GM12878 (cell line): ENCODE results near the gene AIFM3. TPM values are rescaled to one million over a fixed set of nuclear protein-coding genes. Genes with fewer than 3 reads are reported as not detected.

Experiments used
- ATAC-seq: fragments of 200-7000 bp; cut with Tn5 transposase; 3 replicates; pipeline ENCODE4 v1.9.1; 2020; ENCODE audit warnings: mild to moderate bottlenecking, moderate library complexity
- BruUV-seq: library from RNA; stranded (reverse); fragments of 400-500 nt; replicated peaks from 2 replicates; lab custom pipeline; 2021; lab: Mats Ljungman, UMichigan
- CTCF ChIA-PET: fragments of 300-600 bp; sonication (Branson Sonifier 250); formaldehyde crosslinking; extraction: SDS; loops from one replicate; lab custom pipeline; 2021; ENCODE audit warnings: inconsistent platforms; lab: Yijun Ruan, JAX
- POLR2A ChIA-PET: fragments of 350-600 bp; formaldehyde crosslinking; extraction: SDS; loops from one replicate; lab custom pipeline; 2021; ENCODE audit warnings: inconsistent platforms; lab: Charles Lee
- RAD21 ChIA-PET: fragments of 300-600 bp; sonication (Branson Sonifier 250); formaldehyde crosslinking; loops from one replicate; lab custom pipeline; 2023; ENCODE audit warnings: antibody characterized with exemption; ENCODE audit not compliant: unreplicated experiment; lab: Charles Lee
- SMC1A ChIA-PET: fragments of 300-600 bp; sonication (Branson Sonifier 250); formaldehyde crosslinking; loops from one replicate; lab custom pipeline; 2023; ENCODE audit not compliant: unreplicated experiment, uncharacterized antibody; lab: Charles Lee
- DNase-seq: peaks from one replicate; pipeline ENCODE4 v3.0.0-alpha.2; 2011; ENCODE audit warnings: low read depth, low spot score
- FAIRE-seq: peaks from 3 replicates; lab custom pipeline; 2011; peaks lifted over from hg19 to GRCh38; lab: Jason Lieb, UNC
- H2AFZ ChIP-seq: 2 replicates; pipeline ENCODE4 v1.6.0; 2011; ENCODE audit warnings: low read depth, low read length, control low read depth; ENCODE audit not compliant: control insufficient read depth
- H3K27ac ChIP-seq: 2 replicates; pipeline ENCODE4 v1.5.1; 2011; ENCODE audit warnings: control low read depth; ENCODE audit not compliant: control insufficient read depth, insufficient read depth
- H3K27me3 ChIP-seq, 2 experiments: replicated peaks in 1 of 2; 2 replicates each; pipeline versions ENCODE4 v1.6.0 to v1.6.1; 2011; ENCODE audit warnings: low read length in 1 of 2; ENCODE audit not compliant: control insufficient read depth in 2 of 2, insufficient read depth in 2 of 2
- H3K36me3 ChIP-seq, 2 experiments: 2 replicates each; pipeline ENCODE4 v1.5.1; 2011; ENCODE audit warnings: low read length in 1 of 2; ENCODE audit not compliant: control insufficient read depth in 2 of 2, insufficient read depth in 2 of 2
- H3K4me1 ChIP-seq: 2 replicates; pipeline ENCODE4 v1.6.1; 2011; ENCODE audit warnings: mild to moderate bottlenecking, low read length, moderate library complexity, mixed read lengths; ENCODE audit not compliant: control insufficient read depth, insufficient read depth
- H3K4me2 ChIP-seq: 2 replicates; pipeline ENCODE4 v1.6.0; 2011; ENCODE audit warnings: control low read depth; ENCODE audit not compliant: control insufficient read depth, insufficient read depth
- H3K4me3 ChIP-seq: fragments of 200-600 bp; sonication (generic); 2 replicates; pipeline ENCODE4 v1.5.1; 2016
- H3K79me2 ChIP-seq: 2 replicates; pipeline ENCODE4 v1.6.0; 2011; ENCODE audit warnings: low read length; ENCODE audit not compliant: control insufficient read depth, insufficient read depth
- H3K9ac ChIP-seq: 2 replicates; pipeline ENCODE4 v1.8.0; 2011; ENCODE audit warnings: low read length, control low read depth, mixed read lengths; ENCODE audit not compliant: control insufficient read depth, insufficient read depth
- H3K9me3 ChIP-seq: replicated peaks from 3 replicates; pipeline ENCODE4 v1.5.1; 2011; ENCODE audit warnings: mild to moderate bottlenecking, low read length; ENCODE audit not compliant: control insufficient read depth, insufficient read depth
- H4K20me1 ChIP-seq: 2 replicates; pipeline ENCODE4 v1.6.0; 2011; ENCODE audit not compliant: control insufficient read depth, insufficient read depth
- BACH1 ChIP-seq: fragments of 450-650 bp; IDR thresholded peaks from 2 replicates; pipeline ENCODE4 v1.6.1; 2017; ENCODE audit warnings: mild to moderate bottlenecking, borderline replicate concordance
- BCLAF1 ChIP-seq: fragments of 450-650 bp; IDR thresholded peaks from 2 replicates; pipeline ENCODE4 v1.6.1; 2017; ENCODE audit warnings: antibody characterized with exemption, mild to moderate bottlenecking, moderate library complexity
- CBX3 ChIP-seq: fragments of 200-600 bp; sonication (generic); IDR thresholded peaks from 2 replicates; pipeline ENCODE4 v1.6.1; 2016; ENCODE audit warnings: low read depth, borderline replicate concordance
- HDAC6 ChIP-seq: fragments of 200-600 bp; sonication (generic); IDR thresholded peaks from one replicate; pipeline ENCODE4 v1.8.0; 2017; ENCODE audit warnings: antibody characterized with exemption; ENCODE audit not compliant: unreplicated experiment
- HDGF ChIP-seq: fragments of 450-650 bp; IDR thresholded peaks from 2 replicates; pipeline ENCODE4 v1.6.1; 2016; ENCODE audit warnings: antibody characterized with exemption
- KDM1A ChIP-seq: fragments of 200-600 bp; sonication (generic); IDR thresholded peaks from 2 replicates; pipeline ENCODE4 v1.6.1; 2016; ENCODE audit warnings: borderline replicate concordance
- MTA3 ChIP-seq: IDR thresholded peaks from 2 replicates; pipeline ENCODE4 v1.6.1; 2012; ENCODE audit warnings: low read length, inconsistent platforms, borderline replicate concordance
- NFIC ChIP-seq: IDR thresholded peaks from 2 replicates; pipeline ENCODE4 v1.6.1; 2012; ENCODE audit warnings: low read depth, mild to moderate bottlenecking, inconsistent platforms, low read length, moderate library complexity
- NFYA ChIP-seq: IDR thresholded peaks from 2 replicates; pipeline ENCODE4 v1.6.1; 2011; ENCODE audit warnings: low read depth, mild to moderate bottlenecking, low read length, improper control_type of control experiment, borderline replicate concordance
- NR2C1 ChIP-seq: fragments of 450-650 bp; IDR thresholded peaks from 2 replicates; pipeline ENCODE4 v1.6.1; 2017; ENCODE audit warnings: antibody characterized with exemption, mild to moderate bottlenecking, moderate library complexity
- POLR2A ChIP-seq: IDR thresholded peaks from 2 replicates; pipeline ENCODE4 v1.6.1; 2011; ENCODE audit warnings: low read depth, mild to moderate bottlenecking, low read length
- POU2F2 ChIP-seq: IDR thresholded peaks from 3 replicates; pipeline ENCODE4 v1.6.1; 2011; ENCODE audit warnings: low read depth, mild to moderate bottlenecking, low read length, borderline replicate concordance
- RB1 ChIP-seq: fragments of 450-650 bp; formaldehyde crosslinking; IDR thresholded peaks from 2 replicates; pipeline ENCODE4 v1.6.1; 2017; ENCODE audit warnings: mild to moderate bottlenecking, borderline replicate concordance
- SRF ChIP-seq, 2 experiments: IDR thresholded peaks; 2 replicates each; pipeline ENCODE4 v1.6.1; 2011; ENCODE audit warnings: low read depth in 2 of 2, low read length in 2 of 2, mild to moderate bottlenecking in 1 of 2, moderate library complexity in 1 of 2
- STAT3 ChIP-seq: IDR thresholded peaks from 2 replicates; pipeline ENCODE4 v1.6.1; 2011; ENCODE audit warnings: low read depth, low read length, improper control_type of control experiment
- SUZ12 ChIP-seq: fragments of 200-600 bp; sonication (generic); IDR thresholded peaks from one replicate; pipeline ENCODE4 v1.6.1; 2018; ENCODE audit warnings: antibody characterized with exemption, mild to moderate bottlenecking; ENCODE audit not compliant: unreplicated experiment
- WGBS: methylation state at CpG from one replicate; pipeline ENCODE4 v1.1.6; 2016; ENCODE audit warnings: low lambda C conversion rate; ENCODE audit not compliant: insufficient replicate concordance, insufficient coverage; ENCODE audit errors: missing lambda C conversion rate; 5-methylcytosine and 5-hydroxymethylcytosine counted together
- in situ Hi-C: fragments of 300-500 bp; cut with MboI; formaldehyde crosslinking; loops from 9 replicates; pipeline ENCODE4 v1.14.3; 2018; ENCODE audit warnings: mixed read lengths
- intact Hi-C: fragments of 100-400 bp; cut with micrococcal nuclease; formaldehyde crosslinking; loops from one replicate; pipeline ENCODE4 v1.14.2; 2022; ENCODE audit not compliant: unreplicated experiment
- polyA plus RNA-seq, 11 experiments: library from polyadenylated mRNA; depleted of rRNA in 4 of 11; unstranded in 6 of 11; stranded (reverse) in 5 of 11; fragments of >200 nt; fragmentation: Nextera tagmentation in 4 of 11; fragmentation: Illumina TruSeq in 1 of 11; extraction: Ambion mirVana in 4 of 11; extraction: Trizol in 1 of 11; gene quantifications; 1 replicate in 1 of 11; 2 replicates in 10 of 11; pipeline versions ENCODE4 v1.2.1 to v1.2.3, GENCODE V29; 2011 to 2016; ENCODE audit warnings: inconsistent platforms in 2 of 11, missing spikeins in 2 of 11, low read depth in 1 of 11
- total RNA-seq, 4 experiments: library from RNA; depleted of rRNA in 3 of 4; stranded (reverse); fragments of >200 nt in 3 of 4; fragmentation: Illumina TruSeq in 1 of 4; extraction: Trizol in 1 of 4; gene quantifications; 2 replicates each; pipeline versions ENCODE4 v1.2.1 to v1.2.3, GENCODE V29; 2013 to 2021
- TF ChIP-seq, protein P1 (sequence below): IDR thresholded peaks from 2 replicates; pipeline ENCODE4 v1.6.1; 2012; ENCODE audit warnings: low read depth, low read length, improper control_type of control experiment
- TF ChIP-seq, protein P2 (sequence below): fragments of 450-650 bp; IDR thresholded peaks from 2 replicates; pipeline ENCODE4 v1.6.1; 2016; ENCODE audit warnings: mild to moderate bottlenecking
- TF ChIP-seq, protein P3 (sequence below): IDR thresholded peaks from 2 replicates; pipeline ENCODE4 v1.6.1; 2011; ENCODE audit warnings: borderline replicate concordance, low read depth, mild to moderate bottlenecking, moderate library complexity, low read length; ENCODE audit not compliant: insufficient read depth, poor library complexity, severe bottlenecking

The AIFM3 gene
- total and polyA plus RNA-seq, 10 of the 15 experiments (the other 5 are each of a cell fraction or from before 2014, with no cell fraction given), result 0.06 to 0.34 (median 0.21) TPM; not detected in 6

DNA sequence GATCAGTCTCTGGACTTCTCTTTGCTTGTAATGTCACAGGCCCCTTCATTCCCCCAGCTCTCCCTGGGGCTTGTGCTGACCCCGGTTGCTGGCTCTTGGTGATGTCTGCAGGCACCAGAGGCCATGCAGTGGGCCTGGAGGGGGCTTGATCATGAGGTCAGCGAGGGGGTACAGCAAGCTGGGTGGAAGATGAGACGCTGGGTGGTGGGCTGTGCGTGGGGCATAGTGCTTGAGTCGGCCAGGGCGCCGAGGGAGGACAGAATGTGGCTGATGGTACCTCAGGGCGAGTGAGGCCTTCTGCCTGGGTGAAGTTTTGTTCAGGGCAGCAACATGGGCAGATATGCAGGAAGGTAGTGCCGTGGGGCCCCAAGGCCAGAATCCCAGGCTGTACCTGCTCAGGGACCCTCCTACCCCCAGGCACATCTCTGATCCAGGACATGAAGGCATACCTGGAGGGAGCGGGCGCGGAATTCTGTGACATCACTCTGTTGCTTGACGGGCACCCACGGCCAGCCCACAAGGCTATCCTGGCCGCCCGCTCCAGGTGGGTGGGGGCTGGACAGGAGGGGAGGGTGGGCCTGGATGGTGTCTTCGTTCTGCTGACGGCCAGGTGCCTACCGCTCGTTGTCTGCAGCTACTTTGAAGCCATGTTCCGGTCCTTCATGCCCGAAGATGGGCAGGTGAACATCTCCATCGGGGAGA, 28.4 kb downstream of the AIFM3 start:
- ChIA-PET CTCF (no interaction called here), POLR2A (no interaction called here), SMC1A (no interaction called here), RAD21 (no interaction called here)
- Histone ChIP-seq H3K79me2 (peaks cover 5% of the 10 kb centered on the region), H4K20me1 (no peaks in the 10 kb centered on the region), H3K4me3 (no peak overlapping the region), H3K36me3 (peaks cover 2 to 5% of the 10 kb centered on the region in 2 experiments; a peak in 2 of 4 replicates), H3K4me2 (no peak overlapping the region), H3K4me1 (peaks cover 2% of the 10 kb centered on the region), H3K9ac (no peak overlapping the region), H2AFZ (no peak overlapping the region), H3K27me3 (no peaks in the 10 kb centered on the region), H3K9me3 (no peaks in the 10 kb centered on the region), H3K27ac (no peak overlapping the region)
- FAIRE-seq (no peak), DNase-seq (no peak), ATAC-seq (no peak)
- intact Hi-C loops (no loop called here), in situ Hi-C loops (no loop called here)
- TF ChIP-seq, protein P1, sequence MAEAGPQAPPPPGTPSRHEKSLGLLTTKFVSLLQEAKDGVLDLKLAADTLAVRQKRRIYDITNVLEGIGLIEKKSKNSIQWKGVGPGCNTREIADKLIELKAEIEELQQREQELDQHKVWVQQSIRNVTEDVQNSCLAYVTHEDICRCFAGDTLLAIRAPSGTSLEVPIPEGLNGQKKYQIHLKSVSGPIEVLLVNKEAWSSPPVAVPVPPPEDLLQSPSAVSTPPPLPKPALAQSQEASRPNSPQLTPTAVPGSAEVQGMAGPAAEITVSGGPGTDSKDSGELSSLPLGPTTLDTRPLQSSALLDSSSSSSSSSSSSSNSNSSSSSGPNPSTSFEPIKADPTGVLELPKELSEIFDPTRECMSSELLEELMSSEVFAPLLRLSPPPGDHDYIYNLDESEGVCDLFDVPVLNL, result no peak
- TF ChIP-seq SUZ12 (no peak), HDGF (no peak), HDAC6 (no peak), KDM1A (no peak), CBX3 (no peak), SRF (IDR thresholded peaks at IDR 0.05; ENCODE audit: low read depth in 2 of 2, low read length in 2 of 2) (no peak), BCLAF1 (no peak), POLR2A (no peak), RB1 (no peak), NFYA (no peak), NR2C1 (no peak), BACH1 (no peak), NFIC (no peak), MTA3 (no peak), POU2F2 (no peak), STAT3 (no peak)
- TF ChIP-seq, protein P2, sequence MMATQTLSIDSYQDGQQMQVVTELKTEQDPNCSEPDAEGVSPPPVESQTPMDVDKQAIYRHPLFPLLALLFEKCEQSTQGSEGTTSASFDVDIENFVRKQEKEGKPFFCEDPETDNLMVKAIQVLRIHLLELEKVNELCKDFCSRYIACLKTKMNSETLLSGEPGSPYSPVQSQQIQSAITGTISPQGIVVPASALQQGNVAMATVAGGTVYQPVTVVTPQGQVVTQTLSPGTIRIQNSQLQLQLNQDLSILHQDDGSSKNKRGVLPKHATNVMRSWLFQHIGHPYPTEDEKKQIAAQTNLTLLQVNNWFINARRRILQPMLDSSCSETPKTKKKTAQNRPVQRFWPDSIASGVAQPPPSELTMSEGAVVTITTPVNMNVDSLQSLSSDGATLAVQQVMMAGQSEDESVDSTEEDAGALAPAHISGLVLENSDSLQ, result no peak
- TF ChIP-seq, protein P3, sequence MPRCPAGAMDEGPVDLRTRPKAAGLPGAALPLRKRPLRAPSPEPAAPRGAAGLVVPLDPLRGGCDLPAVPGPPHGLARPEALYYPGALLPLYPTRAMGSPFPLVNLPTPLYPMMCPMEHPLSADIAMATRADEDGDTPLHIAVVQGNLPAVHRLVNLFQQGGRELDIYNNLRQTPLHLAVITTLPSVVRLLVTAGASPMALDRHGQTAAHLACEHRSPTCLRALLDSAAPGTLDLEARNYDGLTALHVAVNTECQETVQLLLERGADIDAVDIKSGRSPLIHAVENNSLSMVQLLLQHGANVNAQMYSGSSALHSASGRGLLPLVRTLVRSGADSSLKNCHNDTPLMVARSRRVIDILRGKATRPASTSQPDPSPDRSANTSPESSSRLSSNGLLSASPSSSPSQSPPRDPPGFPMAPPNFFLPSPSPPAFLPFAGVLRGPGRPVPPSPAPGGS, result no peak
- 90% methylated on average over 22 of the region's 23 CpGs for WGBS
- no TSS peak for BruUV-seq
